Esophagus muscularis mucosa (tissue), 4 donors: ENCODE measurements around the gene TPRN. TPM values are rescaled to one million over a fixed set of nuclear protein-coding genes. Genes with fewer than 3 reads are reported as not detected.
A peak's percentile ranks its signal among the peaks of the same experiment; 100 is the strongest.

Experiments used
- DNase-seq: peaks from one replicate; pipeline ENCODE4 v3.0.0-alpha.2; 2017; ENCODE audit errors: extremely low spot score
- H3K27ac ChIP-seq, 4 donors: fragments of 200-600 bp; sonication (generic); replicated peaks in 1 of 4; 1 replicate in 3 of 4; 2 replicates in 1 of 4; pipeline ENCODE4 v1.5.1; 2016 to 2019; ENCODE audit warnings: mild to moderate bottlenecking in 1 of 4
- H3K27me3 ChIP-seq, 4 donors: fragments of 200-600 bp; sonication (generic); one replicate each; pipeline versions ENCODE4 v1.5.1 to v1.6.0; 2016 to 2019
- H3K36me3 ChIP-seq, 4 donors: fragments of 200-600 bp; sonication (generic); one replicate each; pipeline ENCODE4 v1.5.1; 2016 to 2019
- H3K4me1 ChIP-seq, 4 donors: fragments of 200-600 bp; sonication (generic); one replicate each; pipeline ENCODE4 v1.5.1; 2016 to 2019
- H3K4me3 ChIP-seq, 4 donors: fragments of 200-600 bp; sonication (generic); 1 replicate in 2 of 4; 2 replicates in 2 of 4; pipeline ENCODE4 v1.5.1; 2016 to 2019; ENCODE audit warnings: mild to moderate bottlenecking in 4 of 4, moderate library complexity in 1 of 4
- H3K9me3 ChIP-seq, 4 donors: fragments of 200-600 bp; sonication (generic); 1 replicate in 3 of 4; 2 replicates in 1 of 4; pipeline ENCODE4 v1.5.1; 2016 to 2019
- EP300 ChIP-seq: sonication (generic); formaldehyde crosslinking; IDR thresholded peaks from one replicate; pipeline ENCODE4 v1.6.1; 2017; ENCODE audit warnings: antibody characterized with exemption
- POLR2A ChIP-seq: fragments of 450-650 bp; IDR thresholded peaks from one replicate; pipeline ENCODE4 v1.6.1; 2017; ENCODE audit warnings: antibody characterized with exemption, moderate library complexity, mild to moderate bottlenecking, low read depth
- POLR2AphosphoS5 ChIP-seq, 2 donors: sonication (generic); formaldehyde crosslinking; IDR thresholded peaks; one replicate each; pipeline ENCODE4 v1.6.1; 2017; ENCODE audit warnings: antibody characterized with exemption in 2 of 2
- WGBS: methylation state at CpG from one replicate; pipeline ENCODE4 v1.1.5; 2018; 5-methylcytosine and 5-hydroxymethylcytosine counted together
- intact Hi-C: fragments of 100-400 bp; cut with DNase I; formaldehyde crosslinking; loops from one replicate; pipeline ENCODE4 v1.15.1; 2023
- total RNA-seq, 4 donors: library from RNA; depleted of rRNA; stranded (reverse); fragments of >200 nt; gene quantifications; one replicate each; pipeline versions ENCODE4 v1.1.0 to v1.2.1, GENCODE V29; 2016
- TF ChIP-seq, protein P1 (sequence below), 3 experiments: fragments of 200-600 bp in 2 of 3; fragments of 450-650 bp in 1 of 3; sonication (generic) in 2 of 3; IDR thresholded peaks; one replicate each; pipeline ENCODE4 v1.5.1; 2017 to 2019; ENCODE audit warnings: antibody characterized with exemption in 3 of 3, mild to moderate bottlenecking in 2 of 3, moderate library complexity in 1 of 3

The TPRN gene
- total RNA-seq, 4 donors from 2014 or later = 4.1 to 12.6 (median 7.7) TPM

GRCh38 chr9:137190315-137190856 lies 10.2 kb downstream of the TPRN start:
- peaks cover 49 to 81% (median 59%) of the 10 kb centered on the region in 4 donors for H3K4me1 ChIP-seq
- WGBS = 82% methylated on average over 7 of the region's 9 CpGs
- no peaks in the 10 kb centered on the region for H3K27me3 ChIP-seq
- H3K9me3 ChIP-seq = no peaks in the 10 kb centered on the region
- DNase-seq = no peak
- H3K36me3 ChIP-seq = peaks cover 18 to 47% (median 38%) of the 10 kb centered on the region in 4 donors
- peak overlapping the region; percentile 94 to 99 (median 98) for H3K27ac ChIP-seq
- no peak overlapping the region for H3K4me3 ChIP-seq
- no peak for TF ChIP-seq EP300
- no peak for TF ChIP-seq POLR2AphosphoS5 (IDR thresholded peaks at IDR 0.05)
- TF ChIP-seq POLR2A = no peak
- TF ChIP-seq, protein P1, sequence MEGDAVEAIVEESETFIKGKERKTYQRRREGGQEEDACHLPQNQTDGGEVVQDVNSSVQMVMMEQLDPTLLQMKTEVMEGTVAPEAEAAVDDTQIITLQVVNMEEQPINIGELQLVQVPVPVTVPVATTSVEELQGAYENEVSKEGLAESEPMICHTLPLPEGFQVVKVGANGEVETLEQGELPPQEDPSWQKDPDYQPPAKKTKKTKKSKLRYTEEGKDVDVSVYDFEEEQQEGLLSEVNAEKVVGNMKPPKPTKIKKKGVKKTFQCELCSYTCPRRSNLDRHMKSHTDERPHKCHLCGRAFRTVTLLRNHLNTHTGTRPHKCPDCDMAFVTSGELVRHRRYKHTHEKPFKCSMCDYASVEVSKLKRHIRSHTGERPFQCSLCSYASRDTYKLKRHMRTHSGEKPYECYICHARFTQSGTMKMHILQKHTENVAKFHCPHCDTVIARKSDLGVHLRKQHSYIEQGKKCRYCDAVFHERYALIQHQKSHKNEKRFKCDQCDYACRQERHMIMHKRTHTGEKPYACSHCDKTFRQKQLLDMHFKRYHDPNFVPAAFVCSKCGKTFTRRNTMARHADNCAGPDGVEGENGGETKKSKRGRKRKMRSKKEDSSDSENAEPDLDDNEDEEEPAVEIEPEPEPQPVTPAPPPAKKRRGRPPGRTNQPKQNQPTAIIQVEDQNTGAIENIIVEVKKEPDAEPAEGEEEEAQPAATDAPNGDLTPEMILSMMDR (IDR thresholded peaks at IDR 0.05) = no peak
- intact Hi-C loops = no loop called here

DNA sequence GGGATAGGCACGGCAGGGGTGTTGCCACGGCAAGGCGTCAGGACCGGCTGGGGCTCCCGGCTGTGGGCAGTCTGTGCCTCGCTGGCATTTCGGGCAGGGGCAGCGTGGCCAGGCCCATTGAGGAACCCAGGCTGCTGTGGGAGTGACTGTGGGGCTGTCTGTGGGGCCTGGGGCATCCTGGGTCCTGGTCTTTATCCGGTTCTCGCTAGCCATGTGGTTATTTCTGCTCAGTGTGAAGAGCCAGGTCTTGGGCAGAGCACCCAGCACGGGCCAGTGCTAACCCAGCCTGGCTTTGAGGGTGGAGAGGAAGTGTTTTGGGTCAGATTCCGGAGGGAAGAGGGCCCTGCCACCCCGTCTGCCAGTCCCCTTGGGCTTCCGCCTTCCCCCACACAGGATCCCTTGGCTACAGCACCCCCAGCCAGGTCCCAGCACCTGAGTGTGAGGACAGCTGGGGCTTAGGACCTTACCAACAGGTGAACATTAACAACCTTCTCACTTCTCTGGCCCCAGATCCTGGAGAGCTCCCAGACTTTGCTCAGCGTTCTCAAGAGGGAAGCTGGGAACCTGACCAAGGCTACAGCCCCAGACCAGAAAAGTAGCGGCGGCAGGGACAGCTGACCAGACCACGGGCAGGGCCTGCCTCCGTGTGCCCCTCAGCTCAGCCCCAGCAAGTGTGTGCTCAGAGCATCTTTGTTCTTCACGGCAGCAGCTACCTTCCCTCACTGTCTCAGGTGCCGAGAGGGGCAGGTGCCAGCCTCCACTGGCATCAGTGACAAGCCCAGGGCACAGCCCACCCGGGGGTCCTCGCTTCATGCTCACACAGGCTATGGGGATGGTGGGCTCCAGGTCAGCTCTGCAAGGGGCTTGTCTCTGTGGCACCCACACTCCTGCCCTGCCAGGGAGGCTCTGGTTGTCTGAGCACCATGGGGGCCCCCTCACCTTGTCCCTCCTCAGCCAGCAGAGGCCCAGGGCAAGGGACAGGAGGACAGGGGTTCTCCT lies 10.9 kb downstream of the TPRN start:
- Histone ChIP-seq H3K4me3 (peak overlapping the region; percentile 90 to 98 (median 94)), H3K9me3 (no peaks in the 10 kb centered on the region), H3K4me1 (peaks cover 47 to 81% (median 56%) of the 10 kb centered on the region in 4 donors), H3K36me3 (peaks cover 19 to 55% (median 46%) of the 10 kb centered on the region in 4 donors), H3K27ac (peak overlapping the region; percentile 94 to 99 (median 98)), H3K27me3 (no peaks in the 10 kb centered on the region)
- intact Hi-C loops = loop anchor here (5.0 kb wide), 1 partner anchor 33 kb away; the partner anchor contains the start of gene RNF208
- no peak for DNase-seq
- no peak for TF ChIP-seq POLR2AphosphoS5 (IDR thresholded peaks at IDR 0.05)
- TF ChIP-seq, protein P1 (IDR thresholded peaks at IDR 0.05) = no peak
- no peak for TF ChIP-seq POLR2A
- no peak for TF ChIP-seq EP300
- 67% methylated on average over 1 of the region's 23 CpGs for WGBS

DNA sequence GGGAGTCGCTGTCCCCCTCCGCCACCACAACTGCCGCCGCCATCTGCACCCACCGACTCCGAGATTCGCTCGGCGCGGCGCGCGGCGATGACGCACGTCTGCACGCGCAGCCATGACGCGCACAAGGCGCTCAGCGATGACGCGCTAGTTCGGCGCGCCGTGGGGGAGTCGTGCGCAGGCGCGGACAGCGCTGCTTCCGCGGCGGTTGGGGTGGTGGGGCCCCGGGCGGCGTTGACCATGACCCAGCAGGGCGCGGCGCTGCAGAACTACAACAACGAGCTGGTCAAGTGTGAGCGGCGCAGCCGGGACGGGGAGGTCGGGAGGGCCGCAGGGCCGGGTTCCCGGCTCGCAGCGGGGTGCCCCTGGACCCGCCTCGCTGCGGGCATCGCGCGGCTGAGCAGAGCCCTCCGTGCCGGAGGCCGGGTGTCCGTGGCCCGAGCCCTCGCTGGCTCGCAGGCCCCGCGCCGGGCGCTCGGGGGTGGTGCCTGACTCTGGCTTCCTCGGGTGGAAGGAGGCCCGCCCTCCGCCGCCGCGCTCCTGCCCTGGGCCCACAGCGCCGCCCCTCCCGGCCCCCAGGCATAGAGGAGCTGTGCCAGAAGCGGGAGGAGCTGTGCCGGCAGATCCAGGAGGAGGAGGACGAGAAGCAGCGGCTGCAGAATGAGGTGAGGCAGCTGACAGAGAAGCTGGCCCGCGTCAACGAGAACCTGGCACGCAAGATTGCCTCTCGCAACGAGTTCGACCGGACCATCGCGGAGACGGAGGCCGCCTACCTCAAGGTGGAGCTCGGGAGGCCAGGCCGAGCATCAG lies 11.8 kb downstream of the TPRN start, which contains the start of the genes ANAPC2 and SSNA1:
Gene ANAPC2, minus strand, starts transcription at position 71 of the 807 bp plus-strand sequence. Its CDS starts 28 bp downstream, at position 43.
Gene SSNA1, plus strand, starts transcription at position 187 of the 807 bp plus-strand sequence. Its CDS starts 51 bp downstream, at position 238.
- DNase-seq = peak; percentile 96
- H3K9me3 ChIP-seq = no peaks in the 10 kb centered on the region
- TF ChIP-seq EP300 = no peak
- peak; percentile 85 for TF ChIP-seq POLR2A
- TF ChIP-seq POLR2AphosphoS5 (IDR thresholded peaks at IDR 0.05) = peak; percentile 98 to 99
- TF ChIP-seq, protein P1 (IDR thresholded peaks at IDR 0.05) = peak; percentile 12 to 62 (median 29)
- peak within 1 kb of the TSS; percentile 94 to 99 (median 98) for H3K27ac ChIP-seq
- no peaks in the 10 kb centered on the region for H3K27me3 ChIP-seq
- H3K4me1 ChIP-seq = peaks cover 45 to 77% (median 54%) of the 10 kb centered on the region in 4 donors
- H3K36me3 ChIP-seq = peaks cover 28 to 64% (median 55%) of the 10 kb centered on the region in 4 donors
- H3K4me3 ChIP-seq = peak within 1 kb of the TSS; percentile 90 to 98 (median 94)
- no CpG with 5 or more reads among the region's 98 CpGs for WGBS
- intact Hi-C loops = loop anchor here (5.0 kb wide), 1 partner anchor 34 kb away; the partner anchor contains the start of gene RNF208

DNA sequence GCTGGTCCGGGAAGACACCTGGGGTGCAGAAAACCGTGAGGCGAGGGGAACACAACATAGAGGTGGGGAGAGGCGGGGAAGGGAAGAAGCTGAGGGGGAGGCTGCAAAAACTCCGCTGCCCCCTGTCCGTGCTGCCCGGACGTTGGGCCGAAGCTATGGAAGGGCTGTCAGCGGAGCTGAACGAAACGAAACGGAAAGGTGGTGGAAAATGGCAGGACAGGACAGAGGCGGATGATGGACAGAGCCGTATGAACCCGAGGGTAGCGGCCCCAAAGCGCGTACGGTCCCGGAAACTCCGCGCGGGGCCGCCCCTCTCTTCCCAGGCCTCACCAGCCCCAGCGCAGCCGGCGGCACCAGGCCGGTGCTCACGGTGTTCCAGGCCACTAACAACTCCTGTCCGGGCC lies 12.5 kb downstream of the TPRN start:
- H3K9me3 ChIP-seq = no peaks in the 10 kb centered on the region
- DNase-seq = no peak
- intact Hi-C loops = loop anchor here (5.0 kb wide), 1 partner anchor 34 kb away; the partner anchor contains the start of gene RNF208
- H3K4me1 ChIP-seq = peaks cover 45 to 76% (median 54%) of the 10 kb centered on the region in 4 donors
- peak overlapping the region; percentile 90 to 98 (median 94) for H3K4me3 ChIP-seq
- TF ChIP-seq, protein P1 (IDR thresholded peaks at IDR 0.05) = no peak
- TF ChIP-seq EP300 = no peak
- TF ChIP-seq POLR2A = no peak
- TF ChIP-seq POLR2AphosphoS5 (IDR thresholded peaks at IDR 0.05) = no peak
- H3K27ac ChIP-seq = peak overlapping the region; percentile 94 to 99 (median 98)
- H3K27me3 ChIP-seq = no peaks in the 10 kb centered on the region
- H3K36me3 ChIP-seq = peaks cover 34 to 70% (median 61%) of the 10 kb centered on the region in 4 donors
- 5% methylated on average over 13 of the region's 31 CpGs for WGBS
